Inflammatory macrophage treated with lipopolysaccharide for 1 hour (primary cell): ENCODE results near the gene AGO3.

Experiments
- DNase-seq, 2 donors: peaks; one replicate each; pipeline ENCODE4 v3.0.0-alpha.2; 2020 to 2022

AGO3 gene

DNA sequence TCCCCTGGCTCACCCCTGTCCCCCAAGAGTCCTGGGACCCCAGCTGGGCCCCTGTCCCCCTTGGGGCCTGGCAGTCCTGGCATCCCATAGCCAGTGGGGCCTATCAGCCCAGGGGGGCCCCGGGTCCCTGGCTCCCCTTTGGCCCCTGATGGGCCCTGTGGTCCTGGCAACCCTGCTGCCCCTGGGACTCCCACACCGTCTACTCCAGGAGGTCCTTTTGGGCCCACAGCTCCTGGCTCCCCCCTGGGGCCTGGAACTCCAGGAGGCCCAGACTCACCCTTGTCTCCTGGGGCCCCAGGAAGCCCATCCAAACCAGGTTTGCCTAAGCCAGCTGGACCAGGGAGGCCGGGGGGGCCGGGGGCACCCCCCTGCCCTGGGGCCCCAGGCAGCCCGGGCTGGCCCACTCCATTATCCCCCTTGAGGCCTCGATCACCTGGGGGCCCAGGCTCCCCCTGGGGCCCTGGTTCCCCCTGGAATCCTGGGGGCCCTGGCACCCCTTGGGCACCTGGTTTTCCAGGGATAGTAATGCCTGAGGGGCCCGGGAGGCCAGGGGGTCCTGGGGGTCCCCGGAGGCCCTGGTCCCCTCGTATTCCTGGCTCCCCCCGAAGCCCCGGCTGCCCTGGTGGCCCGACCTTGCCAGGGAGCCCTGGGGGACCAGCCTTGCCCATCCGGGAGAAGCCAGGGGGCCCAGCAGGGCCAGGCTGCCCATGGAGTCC lies 167.9 kb downstream of the AGO3 start:
- DNase-seq: no peak

DNA sequence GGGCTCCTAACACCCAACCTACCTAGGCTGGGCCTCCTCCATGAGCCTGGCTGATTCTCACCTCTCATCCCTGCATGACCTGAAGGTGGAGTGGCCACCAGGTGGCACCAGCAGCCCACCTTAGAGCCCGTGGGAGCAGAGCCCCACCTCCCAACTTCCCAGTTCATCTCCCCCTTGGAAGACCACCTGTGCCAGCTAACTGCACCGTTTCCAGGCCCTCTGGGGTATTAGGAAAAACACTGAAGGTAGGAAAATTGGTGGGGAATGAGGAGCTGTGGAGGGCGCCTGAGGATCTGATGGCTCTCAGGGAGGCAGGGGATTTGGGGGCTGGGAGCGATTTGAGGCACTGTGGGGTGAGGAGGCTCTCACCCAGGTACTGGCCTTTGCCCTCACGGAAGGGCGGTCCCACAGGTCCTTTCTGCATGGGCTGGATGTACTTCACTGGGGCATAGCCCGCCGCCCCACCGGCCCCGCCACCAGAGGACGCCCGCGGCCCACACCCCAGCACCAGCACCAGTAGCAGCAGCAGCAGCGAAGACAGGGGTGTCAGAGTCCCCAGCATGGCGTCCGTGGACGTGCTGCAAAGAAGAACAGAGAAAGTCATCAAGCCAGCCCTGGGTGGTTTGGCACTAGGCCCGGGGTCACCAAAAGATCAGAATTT lies 168.9 kb downstream of the AGO3 start:
- peak in 1 of 2 donors; percentile 83 for DNase-seq

- DNase-seq: no peak
These were observed 169.5 kb downstream of the AGO3 start for GRCh38 chr1:36100376-36100775.

DNA sequence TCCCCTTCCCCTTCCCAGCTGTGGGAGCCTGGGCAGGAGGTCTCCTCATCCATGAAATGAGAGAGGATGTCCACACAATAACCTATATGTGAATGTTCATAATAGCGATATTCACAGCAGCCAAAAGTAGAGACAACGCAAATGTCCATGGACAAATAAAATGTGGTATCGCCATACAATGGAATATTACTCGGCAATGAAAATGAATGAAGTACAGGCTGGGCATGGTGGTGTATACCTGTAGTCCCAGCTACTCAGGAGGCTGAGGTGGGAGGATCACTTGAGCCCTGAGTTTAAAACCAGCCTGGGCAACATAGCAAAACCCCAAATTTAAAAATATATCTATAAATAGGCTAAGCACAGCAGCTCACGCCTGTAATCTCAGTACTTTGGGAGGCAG lies 170.6 kb downstream of the AGO3 start:
- DNase-seq: no peak

GRCh38 chr1:36106269-36106668 lies 175.4 kb downstream of the AGO3 start:
- no peak for DNase-seq

GRCh38 chr1:36107394-36107793 lies 176.5 kb downstream of the AGO3 start:
- no peak for DNase-seq

GRCh38 chr1:36108314-36108713 lies 177.4 kb downstream of the AGO3 start:
- no peak for DNase-seq

DNA sequence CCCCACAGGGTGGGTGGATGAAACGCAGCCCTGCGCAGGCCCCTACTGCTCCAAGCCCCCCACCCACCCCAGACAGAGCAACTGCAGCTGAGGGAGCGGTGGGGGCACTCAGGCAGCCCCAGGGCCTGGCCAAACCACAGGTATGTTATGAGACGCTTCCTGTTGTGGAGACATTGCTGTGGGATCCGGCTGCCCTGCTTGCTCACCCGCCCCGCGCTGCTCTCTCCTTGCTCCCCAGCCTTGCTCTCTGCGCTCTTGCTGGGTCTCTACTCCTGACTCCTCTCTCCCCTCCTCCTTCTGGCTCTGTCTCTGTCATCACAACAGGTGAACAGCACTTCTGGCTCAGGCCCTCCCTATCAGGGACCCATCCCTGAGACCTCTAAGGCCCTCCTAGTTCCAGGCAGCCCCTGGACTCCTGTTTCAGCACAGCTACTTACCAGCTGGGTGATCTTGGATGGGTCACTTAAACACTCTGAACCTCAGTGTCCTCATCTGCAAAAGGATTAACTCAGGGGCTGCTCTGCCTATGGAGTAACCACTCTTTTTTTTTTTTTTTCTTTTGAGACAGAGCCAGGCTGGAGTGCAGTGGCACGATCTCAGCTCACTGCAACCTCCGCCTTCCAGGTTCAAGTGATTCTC lies 178.3 kb downstream of the AGO3 start:
- DNase-seq: no peak

DNA sequence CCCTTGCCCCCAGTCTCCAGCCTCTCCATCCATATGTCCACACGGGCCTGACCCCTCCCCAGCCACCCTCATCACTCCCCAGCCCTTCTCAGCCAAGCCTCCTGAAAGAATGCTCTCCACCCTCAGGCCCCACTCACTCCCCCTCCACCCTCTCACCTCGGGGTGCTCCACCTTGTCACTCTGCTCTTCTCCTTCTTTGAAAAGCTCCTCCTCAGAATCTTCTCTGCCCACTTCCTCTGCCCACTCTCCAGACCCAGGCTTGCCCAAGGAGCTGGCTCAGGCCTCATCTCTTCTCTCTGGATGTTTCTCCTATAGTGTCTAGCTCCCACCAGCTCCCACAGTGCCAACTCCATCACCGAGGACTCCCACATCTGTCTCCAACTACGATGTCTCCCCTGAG lies 180.2 kb downstream of the AGO3 start:
- no peak for DNase-seq

- DNase-seq: no peak
These were observed 181.9 kb downstream of the AGO3 start for GRCh38 chr1:36112823-36113222.

GRCh38 chr1:36114371-36114770 lies 183.5 kb downstream of the AGO3 start:
- DNase-seq: no peak

- DNase-seq: no peak
These were observed 184.3 kb downstream of the AGO3 start for GRCh38 chr1:36115200-36115669.

GRCh38 chr1:36115931-36116330 lies 185.0 kb downstream of the AGO3 start:
- peak; percentile 55 to 76 for DNase-seq

GRCh38 chr1:36116901-36117300 lies 186.0 kb downstream of the AGO3 start:
- no peak for DNase-seq

DNA sequence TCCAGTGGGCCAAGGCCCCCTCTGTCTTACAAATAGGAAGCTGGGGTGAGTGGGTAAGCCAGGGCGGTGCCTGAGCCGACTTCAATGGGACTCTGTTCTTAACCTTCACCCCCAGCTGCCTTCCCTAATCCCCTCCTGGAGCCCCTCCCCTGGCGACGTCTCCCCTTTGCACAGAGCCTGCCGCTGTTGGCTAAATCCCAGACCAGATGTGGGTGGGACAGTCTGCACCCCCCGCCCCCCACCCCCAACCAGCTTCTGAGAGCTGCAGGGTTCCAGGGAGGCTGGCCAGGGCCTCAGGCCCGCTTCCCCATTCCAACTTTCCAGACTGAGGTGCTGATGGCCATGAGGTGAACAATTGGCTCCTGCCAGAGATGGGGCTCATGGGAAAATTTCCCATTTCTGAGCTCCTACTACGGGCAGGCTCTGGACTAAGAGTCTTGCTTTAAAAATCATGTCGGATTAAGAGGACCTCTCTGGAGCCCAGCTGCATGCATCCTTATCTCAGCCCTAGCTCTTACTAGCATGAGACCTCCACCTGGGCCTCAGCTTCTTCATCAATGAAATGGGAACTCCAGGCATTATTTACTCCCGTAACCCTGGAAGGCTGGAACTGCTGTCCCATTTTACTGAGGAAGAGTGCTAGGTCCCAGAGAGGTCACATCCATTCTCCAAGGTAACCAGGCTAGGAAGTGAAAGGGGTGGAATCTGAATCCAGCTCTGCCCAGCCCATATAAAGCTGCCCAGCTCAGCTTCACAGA lies 187.7 kb downstream of the AGO3 start:
- no peak for DNase-seq

DNA sequence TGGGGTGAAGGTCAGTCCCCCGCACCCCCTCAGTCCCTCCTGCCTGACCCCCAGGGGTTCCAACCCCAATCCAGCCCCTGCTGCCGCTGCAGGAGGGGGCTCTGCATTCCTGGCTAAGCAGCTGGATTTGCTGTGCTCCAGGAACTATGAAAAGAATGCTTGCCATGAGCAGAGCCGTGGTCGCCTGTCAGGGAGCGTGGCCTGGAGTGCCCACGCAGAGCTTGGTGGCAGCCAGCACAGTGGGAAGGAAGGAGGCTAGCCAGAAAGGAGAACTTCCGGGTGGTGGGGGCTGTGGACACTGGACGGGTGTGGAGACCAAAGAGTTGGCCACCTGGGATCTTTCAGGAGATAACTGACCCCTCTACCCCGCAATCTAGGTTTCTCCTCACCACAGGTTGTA lies 188.6 kb downstream of the AGO3 start:
- peak; percentile 56 to 69 for DNase-seq
